Neural progenitor cell (in vitro differentiated cells): Measurements from ENCODE around the gene TRAP1.

ENCODE experiments used
- EZH2 ChIP-seq: fragments of 200-600 bp; sonication (generic); IDR thresholded peaks from 2 replicates; pipeline ENCODE4 v1.6.1; 2017; ENCODE audit warnings: antibody characterized with exemption, mild to moderate bottlenecking, moderate library complexity
- TF ChIP-seq, protein P1 (sequence below): fragments of 200-600 bp; sonication (generic); IDR thresholded peaks from 2 replicates; pipeline ENCODE4 v1.5.1; 2017; ENCODE audit warnings: antibody characterized with exemption, mild to moderate bottlenecking

DNA sequence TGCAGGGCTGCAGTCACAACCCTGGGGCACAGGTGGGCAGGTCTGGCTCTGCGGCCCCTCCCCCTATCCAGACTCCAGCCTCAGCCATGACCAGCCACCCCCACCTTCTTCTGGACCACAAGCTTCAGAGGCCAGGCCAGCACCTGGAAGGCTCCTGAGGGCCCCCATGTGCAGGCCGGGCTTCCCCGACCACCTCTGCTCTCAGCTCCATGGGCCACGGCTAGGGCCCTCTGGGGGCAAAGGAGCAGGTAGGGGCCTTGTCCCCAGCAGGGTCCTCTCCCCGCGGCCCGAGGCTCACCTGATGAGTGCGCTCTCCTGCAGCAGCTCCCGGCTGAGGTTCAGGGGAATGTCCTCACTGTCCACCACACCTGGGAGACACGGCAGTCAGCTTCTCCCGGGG, 45.9 kb downstream of the TRAP1 start:
- TF ChIP-seq, protein P1, sequence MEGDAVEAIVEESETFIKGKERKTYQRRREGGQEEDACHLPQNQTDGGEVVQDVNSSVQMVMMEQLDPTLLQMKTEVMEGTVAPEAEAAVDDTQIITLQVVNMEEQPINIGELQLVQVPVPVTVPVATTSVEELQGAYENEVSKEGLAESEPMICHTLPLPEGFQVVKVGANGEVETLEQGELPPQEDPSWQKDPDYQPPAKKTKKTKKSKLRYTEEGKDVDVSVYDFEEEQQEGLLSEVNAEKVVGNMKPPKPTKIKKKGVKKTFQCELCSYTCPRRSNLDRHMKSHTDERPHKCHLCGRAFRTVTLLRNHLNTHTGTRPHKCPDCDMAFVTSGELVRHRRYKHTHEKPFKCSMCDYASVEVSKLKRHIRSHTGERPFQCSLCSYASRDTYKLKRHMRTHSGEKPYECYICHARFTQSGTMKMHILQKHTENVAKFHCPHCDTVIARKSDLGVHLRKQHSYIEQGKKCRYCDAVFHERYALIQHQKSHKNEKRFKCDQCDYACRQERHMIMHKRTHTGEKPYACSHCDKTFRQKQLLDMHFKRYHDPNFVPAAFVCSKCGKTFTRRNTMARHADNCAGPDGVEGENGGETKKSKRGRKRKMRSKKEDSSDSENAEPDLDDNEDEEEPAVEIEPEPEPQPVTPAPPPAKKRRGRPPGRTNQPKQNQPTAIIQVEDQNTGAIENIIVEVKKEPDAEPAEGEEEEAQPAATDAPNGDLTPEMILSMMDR, result no peak
- no peak for TF ChIP-seq EZH2
